WTC11 (cell line): ENCODE measurements around the gene GCC2. TPM values are rescaled to one million over a fixed set of nuclear protein-coding genes. Genes with fewer than 3 reads are reported as not detected.

ENCODE experiments used
- ATAC-seq: fragments of 200-7000 bp; cut with Tn5 transposase; 2 replicates; pipeline ENCODE4 v1.10.0; 2021; ENCODE audit warnings: mild to moderate bottlenecking, moderate library complexity
- CTCF ChIA-PET: fragments of 300-600 bp; sonication (Branson Sonifier 250); formaldehyde crosslinking; loops from one replicate; lab custom pipeline; 2021; ENCODE audit warnings: antibody characterized with exemption; lab: Charles Lee
- POLR2A ChIA-PET: fragments of 350-600 bp; sonication (Branson Sonifier 250); formaldehyde crosslinking; loops from one replicate; lab custom pipeline; 2021; ENCODE audit warnings: antibody characterized with exemption; lab: Charles Lee
- DNase-seq: peaks from one replicate; pipeline ENCODE4 v3.0.0; 2021; ENCODE audit warnings: low spot score
- H3K27ac Mint-ChIP-seq: 2 replicates; pipeline ENCODE4 v1.8.0; 2021; ENCODE audit warnings: mixed read lengths
- H3K27me3 Mint-ChIP-seq: 2 replicates; pipeline ENCODE4 v1.8.0; 2021; ENCODE audit warnings: low read depth, mild to moderate bottlenecking, moderate library complexity, mixed read lengths
- H3K36me3 Mint-ChIP-seq: 2 replicates; pipeline ENCODE4 v1.8.0; 2021; ENCODE audit warnings: mixed read lengths
- H3K4me1 Mint-ChIP-seq: 2 replicates; pipeline ENCODE4 v1.8.0; 2022; ENCODE audit warnings: mixed read lengths
- H3K4me3 Mint-ChIP-seq: 2 replicates; pipeline ENCODE4 v1.8.0; 2021; ENCODE audit warnings: mild to moderate bottlenecking, moderate library complexity, mixed read lengths
- H3K9me3 Mint-ChIP-seq: 2 replicates; pipeline ENCODE4 v1.8.0; 2021; ENCODE audit warnings: mixed read lengths
- ATF2 ChIP-seq: sonication (generic); formaldehyde crosslinking; IDR thresholded peaks from 2 replicates; pipeline ENCODE4 v1.8.1; 2022; ENCODE audit warnings: low read depth, missing genetic modification reagents, borderline replicate concordance
- ATF3 ChIP-seq: sonication (generic); formaldehyde crosslinking; conservative IDR thresholded peaks from 2 replicates; pipeline ENCODE4 v1.8.1; 2022; ENCODE audit warnings: mild to moderate bottlenecking, missing genetic modification reagents
- E2F1 ChIP-seq: sonication (generic); formaldehyde crosslinking; IDR thresholded peaks from 2 replicates; pipeline ENCODE4 v1.8.0; 2022; ENCODE audit warnings: mild to moderate bottlenecking, missing genetic modification reagents
- E2F5 ChIP-seq: sonication (generic); formaldehyde crosslinking; IDR thresholded peaks from 2 replicates; pipeline ENCODE4 v1.8.1; 2022; ENCODE audit warnings: mild to moderate bottlenecking, moderate library complexity, missing genetic modification reagents
- ERG ChIP-seq: fragments of 250-450 bp; sonication (Bioruptor Pico); IDR thresholded peaks from 2 replicates; pipeline ENCODE4 v1.8.0; 2021; ENCODE audit warnings: mild to moderate bottlenecking
- IRF1 ChIP-seq: sonication (generic); formaldehyde crosslinking; IDR thresholded peaks from 2 replicates; pipeline ENCODE4 v1.8.0; 2023; ENCODE audit warnings: missing genetic modification reagents
- JAZF1 ChIP-seq: fragments of 250-450 bp; sonication (Bioruptor Pico); IDR thresholded peaks from 2 replicates; pipeline ENCODE4 v1.9.0; 2021; ENCODE audit warnings: moderate library complexity, mild to moderate bottlenecking, inconsistent platforms
- MLX ChIP-seq: sonication (generic); formaldehyde crosslinking; IDR thresholded peaks from 2 replicates; pipeline ENCODE4 v1.8.1; 2023; ENCODE audit warnings: mild to moderate bottlenecking, missing genetic modification reagents, moderate library complexity
- NFE2L1 ChIP-seq: sonication (generic); formaldehyde crosslinking; IDR thresholded peaks from 2 replicates; pipeline ENCODE4 v1.8.1; 2023; ENCODE audit warnings: missing genetic modification reagents
- NR1H2 ChIP-seq: sonication (generic); formaldehyde crosslinking; IDR thresholded peaks from 2 replicates; pipeline ENCODE4 v1.9.0; 2021; ENCODE audit warnings: mild to moderate bottlenecking, moderate library complexity, missing genetic modification reagents
- PRDM15 ChIP-seq: sonication (generic); formaldehyde crosslinking; IDR thresholded peaks from 2 replicates; pipeline ENCODE4 v1.8.0; 2022; ENCODE audit warnings: missing genetic modification reagents
- PREB ChIP-seq: sonication (generic); formaldehyde crosslinking; IDR thresholded peaks from 2 replicates; pipeline ENCODE4 v1.8.1; 2022; ENCODE audit warnings: mild to moderate bottlenecking, missing genetic modification reagents, moderate library complexity, borderline replicate concordance
- RELA ChIP-seq: sonication (generic); formaldehyde crosslinking; IDR thresholded peaks from 2 replicates; pipeline ENCODE4 v1.8.1; 2022; ENCODE audit warnings: missing genetic modification reagents, mild to moderate bottlenecking, borderline replicate concordance
- STAT6 ChIP-seq: sonication (generic); formaldehyde crosslinking; conservative IDR thresholded peaks from 2 replicates; pipeline ENCODE4 v1.8.1; 2023; ENCODE audit warnings: mild to moderate bottlenecking, low read depth, missing genetic modification reagents, moderate library complexity
- TEAD1 ChIP-seq: sonication (generic); formaldehyde crosslinking; IDR thresholded peaks from 2 replicates; pipeline ENCODE4 v1.8.0; 2022; ENCODE audit warnings: mild to moderate bottlenecking, missing genetic modification reagents
- ZNF219 ChIP-seq: sonication (generic); formaldehyde crosslinking; IDR thresholded peaks from 2 replicates; pipeline ENCODE4 v1.8.0; 2023; ENCODE audit warnings: missing genetic modification reagents, mild to moderate bottlenecking, borderline replicate concordance
- ZNF232 ChIP-seq: sonication (generic); formaldehyde crosslinking; IDR thresholded peaks from 2 replicates; pipeline ENCODE4 v1.8.0; 2022; ENCODE audit warnings: mild to moderate bottlenecking, missing genetic modification reagents
- ZNF425 ChIP-seq: fragments of 250-450 bp; sonication (Bioruptor Pico); conservative IDR thresholded peaks from 2 replicates; pipeline ENCODE4 v1.9.0; 2021; ENCODE audit warnings: mild to moderate bottlenecking
- total RNA-seq: library from RNA; stranded (reverse); gene quantifications from 3 replicates; pipeline ENCODE4 v1.2.3, GENCODE V29; 2021

GCC2 gene
- total RNA-seq, 1 experiment from 2014 or later = 66.5 TPM

GRCh38 chr2:108454440-108454839 is 5.4 kb downstream of the GCC2 start (continued):
- TF ChIP-seq ATF3 (CRISPR knock-in tag) = no peak
- TF ChIP-seq ZNF219 (CRISPR knock-in tag) = no peak

- TF ChIP-seq STAT6 (CRISPR knock-in tag) (no peak), MLX (CRISPR knock-in tag) (no peak), E2F5 (no peak), NR1H2 (CRISPR knock-in tag) (no peak), JAZF1 (CRISPR knock-in tag) (no peak), PREB (CRISPR knock-in tag) (no peak), PRDM15 (CRISPR knock-in tag) (no peak), IRF1 (CRISPR knock-in tag) (no peak), NFE2L1 (CRISPR knock-in tag) (no peak), RELA (CRISPR knock-in tag) (no peak), ATF2 (CRISPR knock-in tag) (no peak), ERG (CRISPR knock-in tag) (no peak), TEAD1 (CRISPR knock-in tag) (no peak), ZNF425 (CRISPR knock-in tag) (no peak), ZNF232 (CRISPR knock-in tag) (no peak), E2F1 (no peak)
- H3K27me3 Mint-ChIP-seq = no peaks in the 10 kb centered on the region
- peaks cover 8% of the 10 kb centered on the region for H3K4me1 Mint-ChIP-seq
- ChIA-PET CTCF (no interaction called here), POLR2A (no interaction called here)
- H3K27ac Mint-ChIP-seq = no peak overlapping the region
- no peak for ATAC-seq
- H3K9me3 Mint-ChIP-seq = no peaks in the 10 kb centered on the region
- no peak for DNase-seq
- H3K4me3 Mint-ChIP-seq = no peak overlapping the region
- peaks cover 80% of the 10 kb centered on the region for H3K36me3 Mint-ChIP-seq
These were observed 6.6 kb downstream of the GCC2 start for GRCh38 chr2:108455571-108455970.
